SK-N-SH treated with all-trans-retinoic acid at 6 μM for 48 hours (cell line): Measurements from ENCODE around the gene PLXND1.

Experiments used
- ATAC-seq: fragments of 200-7000 bp; cut with Tn5 transposase; 3 replicates; pipeline ENCODE4 v1.9.1; 2020; ENCODE audit warnings: mild to moderate bottlenecking, moderate library complexity
- ARNTL ChIP-seq: fragments of 450-650 bp; formaldehyde crosslinking; IDR thresholded peaks from 2 replicates; pipeline ENCODE4 v1.5.0; 2020; ENCODE audit warnings: low read depth, mild to moderate bottlenecking, moderate library complexity, borderline replicate concordance
- BACH2 ChIP-seq: fragments of 250-450 bp; sonication (Bioruptor Pico); IDR thresholded peaks from 2 replicates; pipeline ENCODE4 v1.9.0; 2021; ENCODE audit warnings: mild to moderate bottlenecking, borderline replicate concordance
- CREB5 ChIP-seq: fragments of 250-450 bp; sonication (Bioruptor Pico); IDR thresholded peaks from 2 replicates; pipeline ENCODE4 v1.5.1; 2020; ENCODE audit warnings: low read depth, mild to moderate bottlenecking, moderate library complexity
- CSDC2 ChIP-seq: fragments of 250-450 bp; sonication (Bioruptor Pico); IDR thresholded peaks from 2 replicates; pipeline ENCODE4 v1.5.0; 2020; ENCODE audit warnings: mild to moderate bottlenecking, moderate library complexity
- CSRNP3 ChIP-seq: fragments of 250-450 bp; sonication (Bioruptor Pico); IDR thresholded peaks from 2 replicates; pipeline ENCODE4 v1.5.1; 2021; ENCODE audit warnings: mild to moderate bottlenecking, moderate library complexity
- GLIS3 ChIP-seq: fragments of 250-450 bp; sonication (Bioruptor Pico); IDR thresholded peaks from 2 replicates; pipeline ENCODE4 v1.5.0; 2020; ENCODE audit warnings: mild to moderate bottlenecking, moderate library complexity
- ISL1 ChIP-seq: fragments of 250-450 bp; sonication (Bioruptor Pico); IDR thresholded peaks from 2 replicates; pipeline ENCODE4 v2.1.2; 2022; ENCODE audit warnings: mild to moderate bottlenecking, moderate library complexity
- OSR1 ChIP-seq: fragments of 250-450 bp; sonication (Bioruptor Pico); IDR thresholded peaks from 2 replicates; pipeline ENCODE4 v1.8.0; 2022; ENCODE audit warnings: moderate library complexity, mild to moderate bottlenecking, inconsistent platforms
- PATZ1 ChIP-seq: fragments of 250-450 bp; sonication (Bioruptor Pico); IDR thresholded peaks from 2 replicates; pipeline ENCODE4 v1.8.0; 2020; ENCODE audit warnings: mild to moderate bottlenecking, moderate library complexity, borderline replicate concordance
- POU6F1 ChIP-seq: fragments of 250-450 bp; sonication (Bioruptor Pico); IDR thresholded peaks from 2 replicates; pipeline ENCODE4 v1.8.0; 2021; ENCODE audit warnings: low read depth, mild to moderate bottlenecking, moderate library complexity, borderline replicate concordance
- PPARA ChIP-seq: fragments of 250-450 bp; sonication (Bioruptor Pico); IDR thresholded peaks from 2 replicates; pipeline ENCODE4 v1.5.0; 2020; ENCODE audit warnings: mild to moderate bottlenecking, borderline replicate concordance
- RARB ChIP-seq: fragments of 250-450 bp; sonication (Bioruptor Pico); IDR thresholded peaks from 2 replicates; pipeline ENCODE4 v1.8.0; 2021; ENCODE audit warnings: mild to moderate bottlenecking, moderate library complexity
- TCF4 ChIP-seq: fragments of 250-450 bp; sonication (Bioruptor Pico); IDR thresholded peaks from 2 replicates; pipeline ENCODE4 v1.8.0; 2021; ENCODE audit warnings: mild to moderate bottlenecking, moderate library complexity, borderline replicate concordance
- TOX ChIP-seq: fragments of 250-450 bp; sonication (Bioruptor Pico); IDR thresholded peaks from 2 replicates; pipeline ENCODE4 v1.8.0; 2021; ENCODE audit warnings: mild to moderate bottlenecking, moderate library complexity, borderline replicate concordance
- TSHZ2 ChIP-seq: fragments of 250-450 bp; sonication (Bioruptor Pico); IDR thresholded peaks from 2 replicates; pipeline ENCODE4 v1.5.0; 2020; ENCODE audit warnings: mild to moderate bottlenecking, moderate library complexity
- ZC3H10 ChIP-seq: fragments of 250-450 bp; sonication (Bioruptor Pico); IDR thresholded peaks from 2 replicates; pipeline ENCODE4 v1.5.1; 2021; ENCODE audit warnings: mild to moderate bottlenecking, moderate library complexity
- ZFP3 ChIP-seq: fragments of 250-450 bp; sonication (Bioruptor Pico); IDR thresholded peaks from 2 replicates; pipeline ENCODE4 v1.5.0; 2020; ENCODE audit warnings: mild to moderate bottlenecking, moderate library complexity
- ZFP30 ChIP-seq: fragments of 450-650 bp; formaldehyde crosslinking; IDR thresholded peaks from 2 replicates; pipeline ENCODE4 v1.5.0; 2022; ENCODE audit warnings: mild to moderate bottlenecking, moderate library complexity
- ZNF565 ChIP-seq: fragments of 450-650 bp; formaldehyde crosslinking; conservative IDR thresholded peaks from 2 replicates; pipeline ENCODE4 v1.5.0; 2020; ENCODE audit warnings: low read depth, mild to moderate bottlenecking, moderate library complexity
- ZNF70 ChIP-seq: fragments of 450-650 bp; formaldehyde crosslinking; IDR thresholded peaks from 2 replicates; pipeline ENCODE4 v1.5.0; 2020; ENCODE audit warnings: mild to moderate bottlenecking, moderate library complexity
- ZNF8 ChIP-seq: fragments of 450-650 bp; formaldehyde crosslinking; IDR thresholded peaks from 2 replicates; pipeline ENCODE4 v1.5.0; 2020; ENCODE audit warnings: mild to moderate bottlenecking, moderate library complexity

The PLXND1 gene

GRCh38 chr3:129575233-129575996 lies 31.1 kb downstream of the PLXND1 start:
- TF ChIP-seq BACH2, result no peak
- no peak for TF ChIP-seq CSDC2 (CRISPR knock-in tag)
- no peak for TF ChIP-seq RARB (CRISPR knock-in tag)
- TF ChIP-seq ARNTL (CRISPR knock-in tag), result no peak
- TF ChIP-seq ZFP3 (CRISPR knock-in tag), result no peak
- TF ChIP-seq GLIS3, result no peak
- no peak for TF ChIP-seq ZC3H10
- no peak for TF ChIP-seq POU6F1 (CRISPR knock-in tag)
- TF ChIP-seq ZFP30 (CRISPR knock-in tag), result no peak

GRCh38 chr3:129574206-129574605 lies 32.3 kb downstream of the PLXND1 start:
- TF ChIP-seq TCF4 (CRISPR knock-in tag), result no peak
- TF ChIP-seq ZNF70 (CRISPR knock-in tag), result no peak
- no peak for TF ChIP-seq TOX (CRISPR knock-in tag)
- no peak for TF ChIP-seq OSR1
- TF ChIP-seq ZFP3 (CRISPR knock-in tag), result no peak
- no peak for TF ChIP-seq CSRNP3 (CRISPR knock-in tag)
- no peak for TF ChIP-seq CREB5 (CRISPR knock-in tag)
- TF ChIP-seq GLIS3, result no peak
- no peak for TF ChIP-seq CSDC2 (CRISPR knock-in tag)
- TF ChIP-seq ARNTL (CRISPR knock-in tag), result no peak
- no peak for TF ChIP-seq PPARA (CRISPR knock-in tag)
- no peak for TF ChIP-seq PATZ1
- no peak for TF ChIP-seq TSHZ2 (CRISPR knock-in tag)
- TF ChIP-seq ZFP30 (CRISPR knock-in tag), result no peak
- no peak for TF ChIP-seq BACH2
- TF ChIP-seq ZNF565 (CRISPR knock-in tag), result no peak
- TF ChIP-seq ISL1 (CRISPR knock-in tag), result no peak
- TF ChIP-seq ZNF8 (CRISPR knock-in tag), result no peak
- no peak for ATAC-seq

More at GRCh38 chr3:129575233-129575996, 31.1 kb downstream of the PLXND1 start:
- no peak for ATAC-seq

GRCh38 chr3:129573493-129573892 lies 33.0 kb downstream of the PLXND1 start:
- TF ChIP-seq CSRNP3 (CRISPR knock-in tag) (no peak), ISL1 (CRISPR knock-in tag) (no peak)
- no peak for ATAC-seq
